Breast epithelium (tissue), 3 donors: ENCODE measurements around the gene COMMD1.

Source experiments
- CTCF ChIP-seq, 3 donors: fragments of 450-650 bp; IDR thresholded peaks; one replicate each; pipeline ENCODE4 v1.5.1; 2016 to 2017; ENCODE audit warnings: antibody characterized with exemption in 3 of 3, mild to moderate bottlenecking in 3 of 3, moderate library complexity in 3 of 3
- POLR2A ChIP-seq: fragments of 450-650 bp; IDR thresholded peaks from one replicate; pipeline ENCODE4 v1.6.1; 2016; ENCODE audit warnings: antibody characterized with exemption, mild to moderate bottlenecking, moderate library complexity

- TF ChIP-seq CTCF (IDR thresholded peaks at IDR 0.05) (no peak), POLR2A (no peak)
Observed at GRCh38 chr2:61980758-61981157, 75.3 kb downstream of the COMMD1 start.
